HepG2 (cell line): Measurements from ENCODE around the gene EMC9. TPM values are rescaled to one million over a fixed set of nuclear protein-coding genes. Genes with fewer than 3 reads are reported as not detected.

Experiments
- ARHGAP35 ChIP-seq: sonication (generic); formaldehyde crosslinking; IDR thresholded peaks from 2 replicates; pipeline ENCODE4 v1.9.0; 2022; ENCODE audit warnings: mild to moderate bottlenecking, inconsistent platforms, moderate library complexity, missing genetic modification reagents, borderline replicate concordance
- CBX5 ChIP-seq: sonication (generic); formaldehyde crosslinking; IDR thresholded peaks from 2 replicates; pipeline ENCODE4 v1.4.0; 2020; ENCODE audit warnings: missing genetic modification reagents, borderline replicate concordance
- CCDC6 ChIP-seq: sonication (generic); formaldehyde crosslinking; IDR thresholded peaks from 2 replicates; pipeline ENCODE4 v1.8.1; 2022; ENCODE audit warnings: mild to moderate bottlenecking, missing genetic modification reagents, moderate library complexity
- DDIT3 ChIP-seq: sonication (generic); formaldehyde crosslinking; IDR thresholded peaks from 2 replicates; pipeline ENCODE4 v1.4.0; 2020; ENCODE audit warnings: mild to moderate bottlenecking, missing genetic modification reagents
- ELK4 ChIP-seq: sonication (generic); formaldehyde crosslinking; IDR thresholded peaks from 2 replicates; pipeline ENCODE4 v1.9.0; 2021; ENCODE audit warnings: missing genetic modification reagents, borderline replicate concordance
- GRHL1 ChIP-seq: sonication (generic); formaldehyde crosslinking; conservative IDR thresholded peaks from 2 replicates; pipeline ENCODE4 v1.8.0; 2022; ENCODE audit warnings: missing genetic modification reagents
- JUN ChIP-seq: sonication (generic); formaldehyde crosslinking; IDR thresholded peaks from 2 replicates; pipeline ENCODE4 v1.4.0; 2020; ENCODE audit warnings: mild to moderate bottlenecking, missing genetic modification reagents
- NCOA2 ChIP-seq: sonication (generic); formaldehyde crosslinking; IDR thresholded peaks from 2 replicates; pipeline ENCODE4 v1.8.0; 2022; ENCODE audit warnings: inconsistent platforms
- PRPF4 ChIP-seq: fragments of 200-400 bp; formaldehyde crosslinking; IDR thresholded peaks from 2 replicates; pipeline ENCODE4 v1.6.1; 2016; ENCODE audit warnings: low read length, low read depth; ENCODE audit not compliant: poor library complexity, severe bottlenecking
- PTBP1 ChIP-seq: fragments of 200-400 bp; formaldehyde crosslinking; IDR thresholded peaks from 2 replicates; pipeline ENCODE4 v1.6.1; 2018; ENCODE audit warnings: low read length, low read depth; ENCODE audit not compliant: poor library complexity, severe bottlenecking
- RFX3 ChIP-seq: IDR thresholded peaks from 2 replicates; pipeline ENCODE4 v1.6.1; 2016; ENCODE audit warnings: missing biosample characterization, missing genetic modification reagents
- RORA ChIP-seq: sonication (generic); formaldehyde crosslinking; IDR thresholded peaks from 2 replicates; pipeline ENCODE4 v1.5.0; 2020; ENCODE audit warnings: mild to moderate bottlenecking, missing genetic modification reagents, moderate library complexity
- RXRA ChIP-seq: sonication (generic); formaldehyde crosslinking; IDR thresholded peaks from 2 replicates; pipeline ENCODE4 v1.5.1; 2020; ENCODE audit warnings: missing genetic modification reagents
- SMARCC2 ChIP-seq: fragments of 450-650 bp; IDR thresholded peaks from 2 replicates; pipeline ENCODE4 v1.6.1; 2017; ENCODE audit warnings: antibody characterized with exemption, mild to moderate bottlenecking
- SMC3 ChIP-seq: IDR thresholded peaks from 2 replicates; pipeline ENCODE4 v1.6.1; 2011; ENCODE audit warnings: low read length, improper control_type of control experiment
- SP140L ChIP-seq: sonication (generic); formaldehyde crosslinking; IDR thresholded peaks from 2 replicates; pipeline ENCODE4 v1.4.0; 2020; ENCODE audit warnings: missing genetic modification reagents, borderline replicate concordance
- TBX3 ChIP-seq: fragments of 450-650 bp; IDR thresholded peaks from 2 replicates; pipeline ENCODE4 v1.6.1; 2017; ENCODE audit warnings: antibody characterized with exemption, mild to moderate bottlenecking, inconsistent platforms, borderline replicate concordance
- ZKSCAN8 ChIP-seq: IDR thresholded peaks from 2 replicates; pipeline ENCODE4 v1.6.1; 2016; ENCODE audit warnings: borderline replicate concordance, missing genetic modification reagents, missing compliant biosample characterization
- ZNF18 ChIP-seq: sonication (generic); formaldehyde crosslinking; IDR thresholded peaks from 2 replicates; pipeline ENCODE4 v1.8.0; 2022; ENCODE audit warnings: mild to moderate bottlenecking, missing genetic modification reagents; ENCODE audit not compliant: insufficient replicate concordance
- ZNF280D ChIP-seq: sonication (generic); formaldehyde crosslinking; IDR thresholded peaks from 2 replicates; pipeline ENCODE4 v1.5.1; 2020; ENCODE audit warnings: mild to moderate bottlenecking, missing genetic modification reagents
- ZNF790 ChIP-seq: sonication (generic); formaldehyde crosslinking; IDR thresholded peaks from 2 replicates; pipeline ENCODE4 v1.8.0; 2022; ENCODE audit warnings: missing genetic modification reagents, mild to moderate bottlenecking, borderline replicate concordance
- polyA plus RNA-seq, 8 experiments: library from polyadenylated mRNA; depleted of rRNA in 3 of 8; stranded (reverse) in 7 of 8; unstranded in 1 of 8; fragments of >200 nt; fragmentation: Illumina TruSeq in 4 of 8; extraction: Trizol in 4 of 8; gene quantifications; 2 replicates each; pipeline versions ENCODE4 v1.2.1 to v1.2.3, GENCODE V29; 2011 to 2016; ENCODE audit warnings: low read depth in 4 of 8, missing spikeins in 1 of 8, mixed read lengths in 1 of 8; ENCODE audit not compliant: insufficient read depth in 1 of 8
- total RNA-seq, 5 experiments: library from RNA; depleted of rRNA; stranded (reverse); fragments of >200 nt; fragmentation: Illumina TruSeq; extraction: Trizol; gene quantifications; 2 replicates each; pipeline ENCODE4 v1.2.3, GENCODE V29; 2016; ENCODE audit warnings: low read depth in 1 of 5

Gene EMC9
- total and polyA plus RNA-seq, 2 of the 13 experiments (the other 11 are each of a cell fraction or from before 2014, with no cell fraction given): 60.5 to 78.7 TPM

- TF ChIP-seq DDIT3 (CRISPR knock-in tag): no peak
- no peak for TF ChIP-seq PTBP1
- peak; percentile 80; the same call in 1 of the 2 replicates for TF ChIP-seq RXRA (CRISPR knock-in tag)
- TF ChIP-seq SMC3: no peak
- no peak for TF ChIP-seq PRPF4
- no peak for TF ChIP-seq ZNF790 (CRISPR knock-in tag)
- TF ChIP-seq RORA (CRISPR knock-in tag): no peak
- no peak for TF ChIP-seq SMARCC2
- no peak for TF ChIP-seq ZNF18 (CRISPR knock-in tag)
- TF ChIP-seq ARHGAP35 (CRISPR knock-in tag): peak; percentile 94
- TF ChIP-seq ELK4 (CRISPR knock-in tag): peak; percentile 85
- TF ChIP-seq TBX3: no peak
- no peak for TF ChIP-seq GRHL1 (CRISPR knock-in tag)
- no peak for TF ChIP-seq ZNF280D (CRISPR knock-in tag)
- TF ChIP-seq NCOA2: peak; percentile 31; the same call in 1 of the 2 replicates
- TF ChIP-seq ZKSCAN8 (CRISPR knock-in tag): no peak
- TF ChIP-seq CCDC6 (CRISPR knock-in tag): no peak
- TF ChIP-seq SP140L (CRISPR knock-in tag): peak; percentile 96; the same call in 1 of the 2 replicates
- TF ChIP-seq RFX3 (CRISPR knock-in tag): peak; percentile 30; the same call in 1 of the 2 replicates
- TF ChIP-seq CBX5 (CRISPR knock-in tag): 0 out of 2 replicates have a peak, but pooled peaks have one; percentile 39
- TF ChIP-seq JUN (CRISPR knock-in tag): no peak; the same call in none of the 2 replicates
These were observed 5.8 kb upstream of the EMC9 start, which contains the start of gene RNF31 (continued) for GRCh38 chr14:24146978-24147760.
